ENCODE results near the gene FLII. TPM values are rescaled to one million over a fixed set of nuclear protein-coding genes. Genes with fewer than 3 reads are reported as not detected.

Gene FLII
- total RNA-seq, 1 experiment from 2014 or later: 430 TPM

DNA sequence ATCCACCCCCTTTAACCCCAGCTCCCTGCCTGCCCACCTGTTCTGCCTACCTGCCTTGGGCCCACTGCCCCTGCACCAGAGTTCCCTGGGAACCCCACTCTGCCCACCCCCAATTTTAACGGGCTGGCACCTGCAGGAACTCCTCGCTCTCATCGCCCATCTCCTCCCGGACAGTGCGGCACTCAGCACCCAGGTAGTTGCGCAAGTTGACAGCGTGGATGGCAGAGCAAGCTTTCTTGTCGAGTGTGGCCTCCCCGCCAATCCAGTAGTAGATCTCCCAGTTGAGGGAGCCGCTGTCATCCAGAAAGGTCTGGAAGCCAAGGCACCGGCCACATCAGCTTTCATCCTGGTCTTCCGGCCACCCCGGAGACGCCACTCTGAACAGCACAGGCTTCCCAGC is 7.8 kb downstream of the FLII start:
- H3K27ac ChIP-seq: no peak overlapping the region
- TF ChIP-seq, protein P1, sequence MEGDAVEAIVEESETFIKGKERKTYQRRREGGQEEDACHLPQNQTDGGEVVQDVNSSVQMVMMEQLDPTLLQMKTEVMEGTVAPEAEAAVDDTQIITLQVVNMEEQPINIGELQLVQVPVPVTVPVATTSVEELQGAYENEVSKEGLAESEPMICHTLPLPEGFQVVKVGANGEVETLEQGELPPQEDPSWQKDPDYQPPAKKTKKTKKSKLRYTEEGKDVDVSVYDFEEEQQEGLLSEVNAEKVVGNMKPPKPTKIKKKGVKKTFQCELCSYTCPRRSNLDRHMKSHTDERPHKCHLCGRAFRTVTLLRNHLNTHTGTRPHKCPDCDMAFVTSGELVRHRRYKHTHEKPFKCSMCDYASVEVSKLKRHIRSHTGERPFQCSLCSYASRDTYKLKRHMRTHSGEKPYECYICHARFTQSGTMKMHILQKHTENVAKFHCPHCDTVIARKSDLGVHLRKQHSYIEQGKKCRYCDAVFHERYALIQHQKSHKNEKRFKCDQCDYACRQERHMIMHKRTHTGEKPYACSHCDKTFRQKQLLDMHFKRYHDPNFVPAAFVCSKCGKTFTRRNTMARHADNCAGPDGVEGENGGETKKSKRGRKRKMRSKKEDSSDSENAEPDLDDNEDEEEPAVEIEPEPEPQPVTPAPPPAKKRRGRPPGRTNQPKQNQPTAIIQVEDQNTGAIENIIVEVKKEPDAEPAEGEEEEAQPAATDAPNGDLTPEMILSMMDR (conservative IDR thresholded peaks at IDR 0.05): no peak
- TF ChIP-seq EZH2 (IDR thresholded peaks at IDR 0.05; ENCODE audit: low read depth): no peak
- H3K27me3 ChIP-seq (ENCODE audit: insufficient read depth, low read depth): no peaks in the 10 kb centered on the region
- no peak overlapping the region for H2AFZ ChIP-seq
- peaks cover 38% of the 10 kb centered on the region; the same call in 1 of the 2 replicates for H3F3A ChIP-seq (ENCODE audit: insufficient read depth, low read depth)
- H4K20me1 ChIP-seq (ENCODE audit: insufficient read depth): peaks cover 40% of the 10 kb centered on the region
- no TSS peak for BruUV-seq (replicated peaks)
- H3K79me2 ChIP-seq (ENCODE audit: low read depth): peaks cover 11% of the 10 kb centered on the region
- H3K4me1 ChIP-seq (replicated peaks; ENCODE audit: insufficient read depth): no peaks in the 10 kb centered on the region
- no peaks in the 10 kb centered on the region for H3K9me2 ChIP-seq (ENCODE audit: insufficient read depth)
- H3K9me3 ChIP-seq (ENCODE audit: insufficient read depth, low read depth): no peaks in the 10 kb centered on the region
- H3K4me2 ChIP-seq: no peak overlapping the region
- DNase-seq: no peak
- POLR2A ChIA-PET (ENCODE audit: unreplicated experiment): interaction anchor here (0.5 kb wide), 1 partner anchor 113 kb away, joined by 3 read pairs; the partner anchor contains the start of gene SHMT1
- CTCF ChIA-PET: no interaction called here
- H3K36me3 ChIP-seq (ENCODE audit: low read depth): peaks cover 55% of the 10 kb centered on the region
- intact Hi-C loops (cut with micrococcal nuclease; ENCODE audit: unreplicated experiment): no loop called here
- no peak overlapping the region for H3K4me3 ChIP-seq

DNA sequence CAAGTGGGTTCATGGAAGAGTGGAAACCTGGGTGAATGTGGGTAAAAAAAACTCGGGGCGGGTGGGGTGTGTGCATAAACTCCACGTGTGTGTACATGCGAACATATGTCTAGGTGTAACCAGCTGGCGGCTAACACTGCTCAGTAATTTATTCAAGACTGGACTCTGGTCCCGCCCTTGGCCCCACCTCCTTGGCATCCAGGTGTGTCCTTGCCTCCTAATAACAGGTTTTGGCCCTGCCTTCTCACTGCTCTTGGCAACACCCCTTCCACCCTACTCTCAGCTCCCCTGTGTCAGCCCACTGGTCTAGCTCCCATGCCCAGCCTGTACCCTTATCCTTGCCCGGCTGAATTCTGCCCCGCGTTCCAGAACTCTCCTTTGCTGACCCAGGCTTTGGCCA is 8.3 kb downstream of the FLII start:
- ChIA-PET CTCF (no interaction called here), POLR2A (ENCODE audit: unreplicated experiment) (interaction anchor here (0.5 kb wide), 1 partner anchor 113 kb away, joined by 3 read pairs; the partner anchor contains the start of gene SHMT1)
- Histone ChIP-seq H3K4me2 (no peak overlapping the region), H3K9me3 (ENCODE audit: insufficient read depth, low read depth) (no peaks in the 10 kb centered on the region), H3K36me3 (ENCODE audit: low read depth) (peaks cover 56% of the 10 kb centered on the region), H3K27ac (no peak overlapping the region), H3F3A (ENCODE audit: insufficient read depth, low read depth) (peaks cover 40% of the 10 kb centered on the region; the same call in 1 of the 2 replicates), H3K4me3 (no peak overlapping the region), H3K9me2 (ENCODE audit: insufficient read depth) (no peaks in the 10 kb centered on the region), H3K27me3 (ENCODE audit: insufficient read depth, low read depth) (no peaks in the 10 kb centered on the region), H2AFZ (no peak overlapping the region), H3K79me2 (ENCODE audit: low read depth) (peaks cover 7% of the 10 kb centered on the region), H4K20me1 (ENCODE audit: insufficient read depth) (peaks cover 37% of the 10 kb centered on the region), H3K4me1 (replicated peaks; ENCODE audit: insufficient read depth) (no peaks in the 10 kb centered on the region)
- intact Hi-C loops (cut with micrococcal nuclease; ENCODE audit: unreplicated experiment): no loop called here
- BruUV-seq (replicated peaks): no TSS peak
- DNase-seq: peak; percentile 51 to 62
- TF ChIP-seq, protein P1 (conservative IDR thresholded peaks at IDR 0.05): no peak
- no peak for TF ChIP-seq EZH2 (IDR thresholded peaks at IDR 0.05; ENCODE audit: low read depth)

GRCh38 chr17:18248811-18249210 is 9.7 kb downstream of the FLII start:
- no peaks in the 10 kb centered on the region for H3K27me3 ChIP-seq (ENCODE audit: insufficient read depth, low read depth)
- CTCF ChIA-PET: interaction anchor here (0.6 to 1.0 kb wide), 3 partner anchors 13 to 99 kb away, joined by 3 to 4 read pairs (median 4); no protein-coding TSS in a partner anchor
- POLR2A ChIA-PET (ENCODE audit: unreplicated experiment): interaction anchor here (0.6 to 1.4 kb wide), 2 partner anchors 13 to 60 kb away, joined by 4 to 6 read pairs; no protein-coding TSS in a partner anchor
- intact Hi-C loops (cut with micrococcal nuclease; ENCODE audit: unreplicated experiment): loop anchor here (2.0 kb wide), 1 partner anchor 66 kb away; the partner anchor contains the start of genes SMCR8 and TOP3A
- no peaks in the 10 kb centered on the region for H3K9me3 ChIP-seq (ENCODE audit: insufficient read depth, low read depth)
- no peak overlapping the region for H3K4me3 ChIP-seq
- no peak overlapping the region for H3K27ac ChIP-seq
- no peaks in the 10 kb centered on the region for H3K9me2 ChIP-seq (ENCODE audit: insufficient read depth)
- no peak overlapping the region for H2AFZ ChIP-seq
- H3K36me3 ChIP-seq (ENCODE audit: low read depth): peaks cover 47% of the 10 kb centered on the region
- no peaks in the 10 kb centered on the region for H3K4me1 ChIP-seq (replicated peaks; ENCODE audit: insufficient read depth)
- H3F3A ChIP-seq (ENCODE audit: insufficient read depth, low read depth): peaks cover 45% of the 10 kb centered on the region; the same call in 1 of the 2 replicates
- TF ChIP-seq, protein P1 (conservative IDR thresholded peaks at IDR 0.05): no peak
- no peak for TF ChIP-seq EZH2 (IDR thresholded peaks at IDR 0.05; ENCODE audit: low read depth)
- H3K4me2 ChIP-seq: no peak overlapping the region
- BruUV-seq (replicated peaks): no TSS peak
- no peaks in the 10 kb centered on the region for H3K79me2 ChIP-seq (ENCODE audit: low read depth)
- no peak for DNase-seq
- H4K20me1 ChIP-seq (ENCODE audit: insufficient read depth): peaks cover 29% of the 10 kb centered on the region
